Fibroblast of mammary gland (primary cell): ENCODE measurements around the gene METTL22.
A peak's percentile ranks its signal among the peaks of the same experiment; 100 is the strongest.

Source experiments
- DNase-seq: peaks from one replicate; pipeline ENCODE4 v3.0.0-alpha.2; 2010; ENCODE audit warnings: low read depth
- H3K4me3 ChIP-seq: 2 replicates; pipeline ENCODE4 v1.5.1; 2011; ENCODE audit warnings: low read depth, mild to moderate bottlenecking, low read length, moderate library complexity; ENCODE audit not compliant: control insufficient read depth
- TF ChIP-seq, protein P1 (sequence below): conservative IDR thresholded peaks from 2 replicates; pipeline ENCODE4 v1.5.1; 2011; ENCODE audit warnings: low read depth, low read length, inconsistent platforms; ENCODE audit not compliant: control insufficient read depth, insufficient read depth

METTL22 gene

DNA sequence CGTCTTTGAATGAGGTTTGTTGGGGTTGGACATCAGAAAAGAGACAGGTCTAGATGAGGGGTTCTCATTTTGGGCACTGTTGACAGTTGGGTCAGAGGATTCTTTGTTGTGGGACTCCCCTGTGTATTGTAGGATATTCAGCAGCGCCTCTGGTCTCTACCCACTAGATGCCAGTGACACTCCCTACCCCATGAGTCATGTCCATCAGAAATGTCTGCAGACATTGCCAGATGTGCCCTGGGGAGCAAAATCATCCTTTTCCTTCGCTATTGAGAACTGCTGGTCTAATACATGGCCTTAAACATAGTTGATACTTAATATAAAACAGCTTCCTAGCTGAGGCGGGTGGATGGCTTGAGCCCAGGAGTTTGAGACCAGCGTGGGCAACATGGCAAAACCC is 56.0 kb downstream of the METTL22 start:
- TF ChIP-seq, protein P1, sequence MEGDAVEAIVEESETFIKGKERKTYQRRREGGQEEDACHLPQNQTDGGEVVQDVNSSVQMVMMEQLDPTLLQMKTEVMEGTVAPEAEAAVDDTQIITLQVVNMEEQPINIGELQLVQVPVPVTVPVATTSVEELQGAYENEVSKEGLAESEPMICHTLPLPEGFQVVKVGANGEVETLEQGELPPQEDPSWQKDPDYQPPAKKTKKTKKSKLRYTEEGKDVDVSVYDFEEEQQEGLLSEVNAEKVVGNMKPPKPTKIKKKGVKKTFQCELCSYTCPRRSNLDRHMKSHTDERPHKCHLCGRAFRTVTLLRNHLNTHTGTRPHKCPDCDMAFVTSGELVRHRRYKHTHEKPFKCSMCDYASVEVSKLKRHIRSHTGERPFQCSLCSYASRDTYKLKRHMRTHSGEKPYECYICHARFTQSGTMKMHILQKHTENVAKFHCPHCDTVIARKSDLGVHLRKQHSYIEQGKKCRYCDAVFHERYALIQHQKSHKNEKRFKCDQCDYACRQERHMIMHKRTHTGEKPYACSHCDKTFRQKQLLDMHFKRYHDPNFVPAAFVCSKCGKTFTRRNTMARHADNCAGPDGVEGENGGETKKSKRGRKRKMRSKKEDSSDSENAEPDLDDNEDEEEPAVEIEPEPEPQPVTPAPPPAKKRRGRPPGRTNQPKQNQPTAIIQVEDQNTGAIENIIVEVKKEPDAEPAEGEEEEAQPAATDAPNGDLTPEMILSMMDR, result no peak
- DNase-seq, result peak; percentile 53
- H3K4me3 ChIP-seq, result no peak overlapping the region

GRCh38 chr16:8678068-8678927 is 56.8 kb downstream of the METTL22 start:
- DNase-seq, result peak; percentile 65
- TF ChIP-seq, protein P1, result no peak
- H3K4me3 ChIP-seq, result no peak overlapping the region

DNA sequence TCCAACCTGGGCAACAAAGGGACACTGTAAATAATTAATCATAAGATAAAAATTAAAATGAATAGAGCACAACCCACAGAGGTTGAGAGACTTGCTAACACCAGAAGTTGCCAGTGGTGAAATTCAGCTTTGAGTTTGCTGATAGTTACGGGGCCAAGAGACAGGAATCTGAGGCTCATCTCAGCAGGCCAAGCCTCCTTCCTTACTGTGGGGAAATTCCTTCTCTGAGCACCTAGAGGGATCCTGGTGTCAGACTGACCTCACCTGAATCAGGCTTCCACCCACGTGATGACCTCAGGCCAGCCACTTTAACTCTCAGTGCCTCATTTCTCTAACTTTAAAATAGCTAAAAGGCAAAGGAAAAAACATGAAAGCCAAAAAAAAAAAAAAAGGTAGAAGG is 57.7 kb downstream of the METTL22 start:
- no peak for DNase-seq
- no peak overlapping the region for H3K4me3 ChIP-seq
- TF ChIP-seq, protein P1, result no peak

DNA sequence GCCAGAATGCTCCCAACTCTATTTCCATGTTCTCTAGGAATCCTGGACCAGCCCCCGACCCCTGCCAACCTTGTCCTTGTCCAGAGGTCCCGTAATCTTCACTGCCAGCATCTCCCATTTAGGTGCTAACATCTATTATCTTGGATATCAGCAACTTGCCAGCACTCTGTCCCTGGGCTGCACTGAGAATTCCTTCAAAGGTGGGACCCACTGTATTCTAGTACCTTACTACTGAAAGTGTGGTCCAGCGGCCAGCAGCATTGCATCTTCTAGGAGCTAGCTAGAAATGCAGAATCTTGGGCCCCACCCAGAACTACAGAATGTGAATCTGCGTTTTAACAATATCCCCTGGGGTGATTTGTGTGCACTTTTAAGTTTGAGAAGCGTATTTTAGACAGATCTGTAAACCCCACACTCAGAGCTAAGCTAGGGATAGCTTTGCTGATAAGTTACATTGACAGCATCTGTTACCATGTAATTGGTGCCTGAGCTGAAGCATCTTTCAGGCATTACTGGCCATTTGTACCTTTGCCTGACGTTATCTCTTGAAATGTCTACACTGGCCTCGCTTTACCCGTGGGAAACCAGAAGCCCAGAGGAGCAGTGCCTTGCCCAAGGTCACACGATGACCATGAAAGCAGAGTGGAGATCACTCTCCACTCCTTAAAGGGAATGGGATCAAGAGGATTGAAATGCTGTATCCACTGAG is 61.2 kb downstream of the METTL22 start:
- DNase-seq, result no peak
- TF ChIP-seq, protein P1, result no peak
- H3K4me3 ChIP-seq, result no peak overlapping the region

- DNase-seq, result no peak
- TF ChIP-seq, protein P1, result no peak
- H3K4me3 ChIP-seq, result no peak overlapping the region
Measured at GRCh38 chr16:8683640-8684039, 62.1 kb downstream of the METTL22 start.

GRCh38 chr16:8685617-8686016 is 64.1 kb downstream of the METTL22 start:
- H3K4me3 ChIP-seq, result no peak overlapping the region
- DNase-seq, result no peak
- TF ChIP-seq, protein P1, result no peak
